Measurements from ENCODE around the gene LPGAT1.
"Not testable (repeated sequence)": the region's sequence is repeated elsewhere in the genome, so short reads cannot be mapped to it uniquely, and the experiment has no call there.

The LPGAT1 gene

DNA sequence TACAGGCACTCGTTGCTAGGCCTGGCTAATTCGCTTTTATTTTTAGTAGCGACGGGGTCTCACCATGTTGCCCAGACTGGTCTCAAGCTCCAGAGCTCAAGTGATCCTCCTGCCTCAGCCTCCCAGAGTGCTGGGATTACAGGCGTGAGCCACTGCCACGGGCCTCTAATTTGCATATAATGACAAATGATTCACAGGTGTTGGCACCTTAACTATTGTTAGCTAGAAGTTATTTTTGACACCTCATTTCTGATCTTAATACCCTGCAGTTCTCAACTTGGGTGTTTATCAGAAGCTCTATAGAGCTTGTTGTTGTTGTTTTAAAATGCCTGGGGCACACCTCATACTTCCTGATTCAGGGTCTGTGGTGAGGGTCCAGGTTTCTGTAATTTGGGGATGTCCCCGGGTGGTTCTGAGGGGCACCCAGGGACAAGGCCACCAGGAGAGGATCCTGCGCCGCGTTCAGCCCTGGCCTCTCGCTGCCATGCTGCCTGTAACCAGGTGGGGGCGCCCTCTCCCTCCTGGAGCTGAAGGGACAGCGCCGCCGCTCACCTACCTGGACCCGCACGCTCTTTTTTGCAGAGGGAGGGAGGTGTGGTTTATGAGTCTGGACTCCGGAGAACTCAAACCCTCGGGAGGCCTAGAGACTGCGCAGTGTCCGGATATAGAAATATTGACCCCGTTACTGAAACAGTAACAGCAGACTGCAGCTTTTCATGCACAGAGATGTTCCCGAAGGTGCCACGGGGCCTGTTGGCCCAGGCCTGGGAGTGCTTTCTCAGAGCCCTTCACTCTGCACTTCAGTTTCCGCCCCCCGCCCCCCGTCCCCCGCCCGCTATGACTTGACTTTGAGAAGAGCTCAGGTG is 132.2 kb downstream of the LPGAT1 start:
- peak; percentile 89 to 92 for DNase-seq

DNA sequence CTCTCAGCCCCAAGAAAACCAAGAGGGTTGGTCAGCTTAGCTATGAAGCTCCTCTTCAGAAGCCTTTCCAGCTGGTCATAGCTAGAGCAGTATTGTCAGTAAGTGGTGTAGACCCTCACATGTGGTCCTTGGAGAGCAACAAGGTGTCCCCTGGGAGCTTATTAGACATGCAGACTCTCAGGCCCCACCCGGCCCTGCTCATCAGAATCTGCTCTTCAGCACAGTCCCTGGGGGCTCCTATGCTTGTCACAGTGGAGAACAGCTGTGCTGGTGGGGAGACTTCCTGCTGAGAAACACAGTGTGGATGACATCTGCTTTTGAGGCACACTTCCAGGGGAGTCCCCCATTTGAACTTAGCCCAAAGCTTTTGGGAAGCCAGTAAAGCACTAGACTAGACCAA is 133.2 kb downstream of the LPGAT1 start:
- DNase-seq, result no peak

DNA sequence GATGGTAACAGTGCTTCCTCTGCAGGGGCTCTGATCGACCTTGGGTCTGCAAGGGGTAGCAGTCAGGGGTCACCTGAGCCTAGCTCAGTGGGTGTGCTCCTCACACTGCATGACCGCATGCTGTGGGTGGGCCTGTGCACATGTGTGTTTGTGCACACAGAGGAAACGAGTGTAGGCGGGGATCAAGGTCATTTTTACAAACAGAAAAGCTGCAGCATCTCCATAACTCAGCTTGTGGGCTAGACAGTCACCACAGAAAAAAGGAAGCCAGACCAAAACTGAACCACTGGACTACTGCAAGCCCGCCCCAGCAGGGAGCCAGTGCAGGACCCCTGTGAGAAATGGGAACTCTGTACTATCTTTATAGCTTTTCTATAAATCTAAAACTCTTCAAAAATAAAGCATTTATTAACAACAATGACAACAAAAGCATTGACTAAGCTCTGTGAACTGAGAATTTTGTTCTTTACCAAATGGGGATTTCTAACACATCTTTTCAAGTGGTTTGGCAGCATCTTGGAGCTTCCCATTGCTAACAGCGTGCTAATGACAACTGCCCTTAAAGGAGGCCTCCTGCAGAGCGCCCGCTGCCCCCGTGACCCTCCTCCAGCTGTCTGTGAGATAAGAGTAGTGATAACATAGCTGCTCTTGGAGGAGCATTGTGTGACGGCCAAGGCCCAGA is 135.3 kb downstream of the LPGAT1 start:
- no peak for DNase-seq

GRCh38 chr1:211693911-211694310 is 136.7 kb downstream of the LPGAT1 start:
- not testable (repeated sequence) for DNase-seq

Data from stimulated activated CD4-positive, alpha-beta T cell treated with anti-CD3 and anti-CD28 coated beads, Interleukin-2, amount 100 ng/mL, for 48 hours (primary cell).